Type B pancreatic cell (in vitro differentiated cells): ENCODE measurements around the gene LACC1. TPM values are rescaled to one million over a fixed set of nuclear protein-coding genes. Genes with fewer than 3 reads are reported as not detected.

Source experiments
- DNase-seq: peaks from one replicate; pipeline ENCODE4 v3.0.0; 2021; ENCODE audit warnings: mixed read lengths; ENCODE audit not compliant: unreplicated experiment; ENCODE audit errors: extremely low spot score
- H3K27ac Mint-ChIP-seq: 2 replicates; pipeline ENCODE4 v1.8.0; 2021; ENCODE audit warnings: mild to moderate bottlenecking, mixed read lengths
- H3K27me3 Mint-ChIP-seq: 2 replicates; pipeline ENCODE4 v1.8.0; 2021; ENCODE audit warnings: mixed read lengths
- H3K36me3 Mint-ChIP-seq: 2 replicates; pipeline ENCODE4 v1.8.0; 2021; ENCODE audit warnings: mixed read lengths
- H3K4me1 Mint-ChIP-seq: one replicate; pipeline ENCODE4 v1.8.0; 2021; ENCODE audit warnings: mixed read lengths; ENCODE audit not compliant: unreplicated experiment
- H3K4me3 Mint-ChIP-seq: 2 replicates; pipeline ENCODE4 v1.8.0; 2021; ENCODE audit warnings: mild to moderate bottlenecking, mixed read lengths
- H3K9me3 Mint-ChIP-seq: 2 replicates; pipeline ENCODE4 v1.8.0; 2021; ENCODE audit warnings: mixed read lengths
- total RNA-seq: library from RNA; stranded (reverse); gene quantifications from 2 replicates; pipeline ENCODE4 v1.2.1, GENCODE V29; 2021; ENCODE audit warnings: low replicate concordance
- TF ChIP-seq, protein P1 (sequence below): fragments of 200-600 bp; sonication (generic); conservative IDR thresholded peaks from 2 replicates; pipeline ENCODE4 v1.5.0; 2021; ENCODE audit warnings: antibody characterized with exemption, mild to moderate bottlenecking

The LACC1 gene
- total RNA-seq, 1 donor from 2014 or later = 4.4 TPM

DNA sequence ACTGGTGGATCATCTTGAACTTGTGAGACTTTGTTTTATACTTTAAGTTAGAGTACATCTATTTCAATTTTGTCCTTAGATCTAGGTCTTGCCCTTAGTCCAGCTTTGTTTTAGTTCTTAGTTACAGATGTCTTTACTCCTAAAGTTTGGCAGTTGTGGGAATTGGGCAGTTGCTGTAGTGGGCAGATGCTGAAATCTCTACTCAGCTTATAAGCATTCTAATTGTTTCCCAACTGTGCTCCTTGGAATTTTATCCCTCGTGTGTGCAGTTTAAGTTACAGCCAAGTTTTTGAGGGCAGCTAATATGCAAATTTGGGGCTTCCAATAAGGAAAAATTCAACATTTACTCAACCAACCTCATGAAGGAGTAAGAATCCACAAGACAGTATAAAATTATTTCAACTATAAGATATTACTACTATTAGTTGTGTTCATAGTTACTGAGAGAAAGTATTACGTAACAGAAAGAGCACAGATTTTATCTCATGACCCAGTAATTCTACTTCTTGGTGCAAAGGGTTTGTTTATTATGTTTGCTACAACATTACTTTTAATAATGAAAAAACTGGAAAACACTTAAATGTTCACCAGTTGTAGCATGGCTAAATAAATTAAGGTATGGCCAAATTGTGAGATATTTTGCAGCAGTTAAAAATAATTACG, 33.1 kb upstream of the LACC1 start:
- Mint-ChIP-seq H3K4me1 (no peaks in the 10 kb centered on the region), H3K4me3 (no peak overlapping the region), H3K9me3 (peaks cover 15% of the 10 kb centered on the region), H3K36me3 (peaks cover 25% of the 10 kb centered on the region), H3K27me3 (no peaks in the 10 kb centered on the region), H3K27ac (no peak overlapping the region)
- DNase-seq = no peak
- TF ChIP-seq, protein P1, sequence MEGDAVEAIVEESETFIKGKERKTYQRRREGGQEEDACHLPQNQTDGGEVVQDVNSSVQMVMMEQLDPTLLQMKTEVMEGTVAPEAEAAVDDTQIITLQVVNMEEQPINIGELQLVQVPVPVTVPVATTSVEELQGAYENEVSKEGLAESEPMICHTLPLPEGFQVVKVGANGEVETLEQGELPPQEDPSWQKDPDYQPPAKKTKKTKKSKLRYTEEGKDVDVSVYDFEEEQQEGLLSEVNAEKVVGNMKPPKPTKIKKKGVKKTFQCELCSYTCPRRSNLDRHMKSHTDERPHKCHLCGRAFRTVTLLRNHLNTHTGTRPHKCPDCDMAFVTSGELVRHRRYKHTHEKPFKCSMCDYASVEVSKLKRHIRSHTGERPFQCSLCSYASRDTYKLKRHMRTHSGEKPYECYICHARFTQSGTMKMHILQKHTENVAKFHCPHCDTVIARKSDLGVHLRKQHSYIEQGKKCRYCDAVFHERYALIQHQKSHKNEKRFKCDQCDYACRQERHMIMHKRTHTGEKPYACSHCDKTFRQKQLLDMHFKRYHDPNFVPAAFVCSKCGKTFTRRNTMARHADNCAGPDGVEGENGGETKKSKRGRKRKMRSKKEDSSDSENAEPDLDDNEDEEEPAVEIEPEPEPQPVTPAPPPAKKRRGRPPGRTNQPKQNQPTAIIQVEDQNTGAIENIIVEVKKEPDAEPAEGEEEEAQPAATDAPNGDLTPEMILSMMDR = no peak

DNA sequence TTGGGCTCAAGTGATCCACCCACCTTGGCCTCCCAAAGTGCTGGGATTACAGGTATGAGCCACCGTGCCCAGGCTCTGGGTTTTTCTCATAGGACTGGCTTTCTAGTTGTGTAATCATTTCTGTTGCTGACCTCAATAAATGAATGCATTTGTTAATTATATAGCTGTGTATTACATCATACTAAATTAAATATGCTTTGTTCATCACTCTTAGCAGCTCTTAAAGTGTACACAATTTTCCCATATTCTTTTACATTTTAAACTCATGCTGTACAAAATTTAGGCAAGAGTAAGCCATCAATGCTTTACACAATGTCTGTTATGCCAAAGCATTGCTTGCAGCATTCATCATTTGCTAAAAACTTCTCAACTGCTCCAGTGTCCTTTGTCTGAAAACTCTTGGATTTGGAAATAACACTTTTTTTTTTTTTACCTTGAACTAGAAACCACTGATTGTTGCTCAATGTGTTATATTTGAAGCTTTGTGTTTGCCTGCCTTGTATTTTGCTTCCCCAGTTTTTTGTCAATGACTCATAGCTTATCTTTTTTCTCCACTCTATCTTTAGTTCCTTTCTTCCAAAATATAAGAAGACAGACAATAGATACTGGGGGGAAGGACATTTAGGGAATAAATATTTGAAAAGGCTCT, 31.6 kb upstream of the LACC1 start:
- Mint-ChIP-seq H3K36me3 (peaks cover 39% of the 10 kb centered on the region), H3K27ac (no peak overlapping the region), H3K27me3 (no peaks in the 10 kb centered on the region), H3K4me3 (no peak overlapping the region), H3K9me3 (peaks cover 26% of the 10 kb centered on the region), H3K4me1 (no peaks in the 10 kb centered on the region)
- TF ChIP-seq, protein P1 = no peak
- DNase-seq = no peak

DNA sequence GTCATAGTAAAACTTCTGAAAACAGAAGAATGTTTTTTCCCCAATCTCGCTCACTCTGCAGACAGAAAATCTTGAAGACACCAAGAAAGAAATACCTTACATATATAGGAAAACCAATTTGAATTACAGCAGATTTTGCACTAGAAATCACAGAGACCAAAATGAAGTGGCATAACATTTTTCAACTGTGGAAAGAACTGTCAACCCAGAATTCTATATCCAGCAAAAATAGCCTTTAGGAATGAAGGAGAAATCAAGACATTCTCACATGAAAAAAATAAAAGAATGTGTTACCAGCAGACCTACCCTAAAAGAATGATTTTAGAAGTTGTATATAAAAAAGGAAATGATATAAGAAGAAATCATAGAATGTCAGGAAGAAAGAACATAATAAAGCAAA, 28.8 kb upstream of the LACC1 start:
- TF ChIP-seq, protein P1 = no peak
- H3K4me1 Mint-ChIP-seq = no peaks in the 10 kb centered on the region
- DNase-seq = no peak
- H3K4me3 Mint-ChIP-seq = no peak overlapping the region
- no peaks in the 10 kb centered on the region for H3K27me3 Mint-ChIP-seq
- H3K9me3 Mint-ChIP-seq = peaks cover 34% of the 10 kb centered on the region
- H3K27ac Mint-ChIP-seq = no peak overlapping the region
- peaks cover 58% of the 10 kb centered on the region for H3K36me3 Mint-ChIP-seq

DNA sequence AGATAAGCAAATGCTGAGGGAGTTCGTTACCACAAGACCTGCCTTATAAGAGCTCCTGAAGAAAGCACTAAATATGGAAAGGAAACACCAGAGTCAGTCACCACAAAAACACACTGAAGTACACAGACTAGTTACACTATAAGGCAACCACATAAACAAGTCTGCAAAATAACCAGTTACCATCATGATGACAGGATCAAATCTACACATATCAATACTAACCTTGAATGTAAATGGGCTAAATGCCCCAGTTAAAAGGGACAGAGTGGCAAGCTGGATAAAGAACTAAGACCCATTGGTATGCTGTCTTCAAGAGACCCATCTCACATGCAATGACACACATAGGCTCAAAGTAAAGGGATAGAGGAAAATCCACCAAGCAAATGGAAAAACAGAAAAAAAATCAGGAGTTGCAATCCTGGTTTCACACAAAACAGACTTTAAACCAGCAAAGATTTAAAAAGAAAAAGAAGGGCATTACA, 26.7 kb upstream of the LACC1 start:
- TF ChIP-seq, protein P1 = no peak
- H3K36me3 Mint-ChIP-seq = peaks cover 60% of the 10 kb centered on the region
- H3K27me3 Mint-ChIP-seq = no peaks in the 10 kb centered on the region

DNA sequence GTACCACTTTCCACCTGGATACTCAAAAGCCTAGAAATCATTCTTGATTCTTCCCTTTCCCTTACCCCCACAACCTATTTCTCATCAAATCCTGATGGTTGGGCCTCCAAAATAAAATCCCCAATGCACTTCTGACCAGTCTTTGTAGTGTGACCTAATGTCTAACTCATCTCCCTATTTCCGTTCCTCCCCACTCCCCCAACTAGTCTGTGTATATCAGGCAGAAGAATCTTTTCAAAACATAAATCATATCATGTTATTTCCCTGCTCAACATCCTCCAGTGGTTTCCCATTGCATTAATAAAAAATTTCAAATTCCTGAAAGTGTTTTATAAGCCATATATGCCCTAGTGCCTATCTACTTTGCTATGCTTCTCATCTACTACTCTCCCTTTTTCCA, 17.8 kb upstream of the LACC1 start:
- no peaks in the 10 kb centered on the region for H3K4me1 Mint-ChIP-seq
- H3K27ac Mint-ChIP-seq = no peak overlapping the region
- H3K9me3 Mint-ChIP-seq = peaks cover 6% of the 10 kb centered on the region
- no peaks in the 10 kb centered on the region for H3K27me3 Mint-ChIP-seq
- H3K4me3 Mint-ChIP-seq = no peak overlapping the region
- no peak for DNase-seq
- H3K36me3 Mint-ChIP-seq = peaks cover 25% of the 10 kb centered on the region
- TF ChIP-seq, protein P1 = no peak

More for the DNA sequence above, 26.7 kb upstream of the LACC1 start:
- H3K4me3 Mint-ChIP-seq = no peak overlapping the region
- H3K27ac Mint-ChIP-seq = no peak overlapping the region
- DNase-seq = no peak
- H3K4me1 Mint-ChIP-seq = no peaks in the 10 kb centered on the region
- peaks cover 34% of the 10 kb centered on the region for H3K9me3 Mint-ChIP-seq
